HEK293T (cell line): ENCODE results near the gene BTBD9.

Source experiments
- CTCF ChIA-PET: fragments of 350-600 bp; formaldehyde crosslinking; extraction: SDS; loops from one replicate; lab custom pipeline; 2021; ENCODE audit warnings: antibody characterized with exemption, inconsistent platforms; lab: Yijun Ruan, JAX
- POLR2A ChIA-PET: fragments of 350-600 bp; formaldehyde crosslinking; extraction: SDS; loops from one replicate; lab custom pipeline; 2020; ENCODE audit warnings: antibody characterized with exemption, inconsistent platforms; lab: Yijun Ruan, JAX
- DNase-seq: peaks from one replicate; pipeline ENCODE4 v3.0.0; 2012; ENCODE audit warnings: mixed read lengths; ENCODE audit errors: extremely low spot score
- ARNT ChIP-seq: fragments of 450-650 bp; IDR thresholded peaks from 2 replicates; pipeline ENCODE4 v1.6.1; 2017; ENCODE audit warnings: mild to moderate bottlenecking
- BHLHE40 ChIP-seq: fragments of 450-650 bp; IDR thresholded peaks from 2 replicates; pipeline ENCODE4 v1.6.1; 2016; ENCODE audit warnings: mild to moderate bottlenecking, moderate library complexity, borderline replicate concordance
- CTBP1 ChIP-seq: fragments of 450-650 bp; IDR thresholded peaks from 2 replicates; pipeline ENCODE4 v1.6.1; 2016; ENCODE audit warnings: borderline replicate concordance
- ELF4 ChIP-seq: fragments of 450-650 bp; IDR thresholded peaks from 2 replicates; pipeline ENCODE4 v1.6.1; 2017; ENCODE audit warnings: antibody characterized with exemption
- FOXA1 ChIP-seq: fragments of 450-650 bp; IDR thresholded peaks from 2 replicates; pipeline ENCODE4 v1.6.1; 2016; ENCODE audit warnings: mild to moderate bottlenecking
- FOXK2 ChIP-seq: fragments of 450-650 bp; IDR thresholded peaks from 2 replicates; pipeline ENCODE4 v1.6.1; 2016; ENCODE audit warnings: mild to moderate bottlenecking
- FOXM1 ChIP-seq: fragments of 450-650 bp; IDR thresholded peaks from 2 replicates; pipeline ENCODE4 v1.6.1; 2017; ENCODE audit warnings: mild to moderate bottlenecking, borderline replicate concordance
- HDGF ChIP-seq: fragments of 450-650 bp; IDR thresholded peaks from 2 replicates; pipeline ENCODE4 v1.6.1; 2017; ENCODE audit warnings: antibody characterized with exemption, borderline replicate concordance
- L3MBTL2 ChIP-seq: fragments of 450-650 bp; conservative IDR thresholded peaks from 2 replicates; pipeline ENCODE4 v1.6.1; 2016; ENCODE audit warnings: mild to moderate bottlenecking
- LEF1 ChIP-seq: fragments of 450-650 bp; IDR thresholded peaks from 2 replicates; pipeline ENCODE4 v1.6.1; 2017; ENCODE audit warnings: mild to moderate bottlenecking, borderline replicate concordance
- NFRKB ChIP-seq: fragments of 450-650 bp; IDR thresholded peaks from 2 replicates; pipeline ENCODE4 v1.6.1; 2016; ENCODE audit warnings: mild to moderate bottlenecking, moderate library complexity
- PKNOX1 ChIP-seq: fragments of 450-650 bp; IDR thresholded peaks from 2 replicates; pipeline ENCODE4 v1.6.1; 2016
- SP1 ChIP-seq: fragments of 450-650 bp; IDR thresholded peaks from 2 replicates; pipeline ENCODE4 v1.6.1; 2017
- SUZ12 ChIP-seq: fragments of 450-650 bp; IDR thresholded peaks from 2 replicates; pipeline ENCODE4 v1.6.1; 2016; ENCODE audit warnings: mild to moderate bottlenecking
- TARDBP ChIP-seq: fragments of 450-650 bp; IDR thresholded peaks from 2 replicates; pipeline ENCODE4 v1.6.1; 2016
- ZNF384 ChIP-seq: fragments of 450-650 bp; IDR thresholded peaks from 2 replicates; pipeline ENCODE4 v1.6.1; 2016

The BTBD9 gene

GRCh38 chr6:38367231-38367630, 272.5 kb downstream of the BTBD9 start:
- POLR2A ChIA-PET, result no interaction called here
- no peak for DNase-seq
- no peak for TF ChIP-seq LEF1
- TF ChIP-seq ZNF384, result no peak
- TF ChIP-seq TARDBP, result no peak
- no peak for TF ChIP-seq BHLHE40
- no peak for TF ChIP-seq FOXA1
- TF ChIP-seq HDGF, result no peak
- TF ChIP-seq SUZ12, result no peak
- TF ChIP-seq FOXK2, result no peak
- TF ChIP-seq CTBP1, result no peak
- no peak for TF ChIP-seq NFRKB
- TF ChIP-seq FOXM1, result no peak
- TF ChIP-seq SP1, result no peak
- no peak for TF ChIP-seq ELF4
- TF ChIP-seq PKNOX1, result no peak
- CTCF ChIA-PET, result interaction anchor here (0.6 to 0.8 kb wide), 2 partner anchors 293 to 634 kb away, joined by 3 to 7 read pairs; no protein-coding TSS in a partner anchor

- no peak for DNase-seq
- ChIA-PET POLR2A (no interaction called here), CTCF (interaction anchor here (0.6 kb wide), 1 partner anchor 397 kb away, joined by 4 read pairs; no protein-coding TSS in a partner anchor)
- no peak for TF ChIP-seq FOXK2
These were observed 273.5 kb downstream of the BTBD9 start for GRCh38 chr6:38366234-38366633.

- CTCF ChIA-PET, result no interaction called here
- POLR2A ChIA-PET, result no interaction called here
- DNase-seq, result no peak
- TF ChIP-seq SUZ12 (no peak), FOXA1 (no peak), ELF4 (no peak), FOXM1 (no peak), NFRKB (no peak), ARNT (no peak), BHLHE40 (no peak), HDGF (no peak), FOXK2 (no peak), SP1 (no peak), CTBP1 (no peak), PKNOX1 (no peak)
These were observed 275.0 kb downstream of the BTBD9 start for GRCh38 chr6:38364775-38365174.

- no peak for TF ChIP-seq SP1
- TF ChIP-seq FOXM1, result no peak
- TF ChIP-seq LEF1, result no peak
- TF ChIP-seq FOXA1, result no peak
- no peak for TF ChIP-seq CTBP1
- no peak for TF ChIP-seq PKNOX1
- no peak for TF ChIP-seq NFRKB
- TF ChIP-seq ELF4, result no peak
- TF ChIP-seq SUZ12, result no peak
- TF ChIP-seq ARNT, result no peak
- no peak for TF ChIP-seq TARDBP
- ChIA-PET CTCF (interaction anchor here (0.6 kb wide), 1 partner anchor 41 kb away, joined by 3 read pairs; no protein-coding TSS in a partner anchor), POLR2A (no interaction called here)
- no peak for DNase-seq
These were observed 275.6 kb downstream of the BTBD9 start for GRCh38 chr6:38364127-38364526.

- POLR2A ChIA-PET, result no interaction called here
These were observed 284.2 kb downstream of the BTBD9 start for GRCh38 chr6:38355519-38355918.

GRCh38 chr6:38354905-38355304, 284.8 kb downstream of the BTBD9 start:
- TF ChIP-seq TARDBP, result no peak
- no peak for TF ChIP-seq FOXM1
- no peak for TF ChIP-seq BHLHE40
- no peak for TF ChIP-seq PKNOX1
- no peak for TF ChIP-seq ZNF384
- no peak for TF ChIP-seq ELF4
- no peak for TF ChIP-seq SP1
- no peak for TF ChIP-seq FOXA1
- TF ChIP-seq NFRKB, result no peak
- no peak for TF ChIP-seq SUZ12
- no peak for TF ChIP-seq LEF1
- no peak for TF ChIP-seq ARNT
- TF ChIP-seq HDGF, result no peak
- no peak for TF ChIP-seq FOXK2
- no peak for TF ChIP-seq CTBP1
- no peak for TF ChIP-seq L3MBTL2
- CTCF ChIA-PET, result interaction anchor here (1.0 kb wide), 1 partner anchor 19 kb away, joined by 3 read pairs; no protein-coding TSS in a partner anchor
- POLR2A ChIA-PET, result no interaction called here
- no peak for DNase-seq

More at GRCh38 chr6:38355519-38355918, 284.2 kb downstream of the BTBD9 start:
- TF ChIP-seq BHLHE40 (no peak), FOXA1 (no peak), L3MBTL2 (no peak), ELF4 (no peak), SP1 (no peak), FOXM1 (no peak), LEF1 (no peak), PKNOX1 (no peak)
- CTCF ChIA-PET, result interaction anchor here (1.0 kb wide), 1 partner anchor 20 kb away, joined by 3 read pairs; no protein-coding TSS in a partner anchor
- DNase-seq, result no peak
